ENCODE results near the gene RUFY3.

DNA sequence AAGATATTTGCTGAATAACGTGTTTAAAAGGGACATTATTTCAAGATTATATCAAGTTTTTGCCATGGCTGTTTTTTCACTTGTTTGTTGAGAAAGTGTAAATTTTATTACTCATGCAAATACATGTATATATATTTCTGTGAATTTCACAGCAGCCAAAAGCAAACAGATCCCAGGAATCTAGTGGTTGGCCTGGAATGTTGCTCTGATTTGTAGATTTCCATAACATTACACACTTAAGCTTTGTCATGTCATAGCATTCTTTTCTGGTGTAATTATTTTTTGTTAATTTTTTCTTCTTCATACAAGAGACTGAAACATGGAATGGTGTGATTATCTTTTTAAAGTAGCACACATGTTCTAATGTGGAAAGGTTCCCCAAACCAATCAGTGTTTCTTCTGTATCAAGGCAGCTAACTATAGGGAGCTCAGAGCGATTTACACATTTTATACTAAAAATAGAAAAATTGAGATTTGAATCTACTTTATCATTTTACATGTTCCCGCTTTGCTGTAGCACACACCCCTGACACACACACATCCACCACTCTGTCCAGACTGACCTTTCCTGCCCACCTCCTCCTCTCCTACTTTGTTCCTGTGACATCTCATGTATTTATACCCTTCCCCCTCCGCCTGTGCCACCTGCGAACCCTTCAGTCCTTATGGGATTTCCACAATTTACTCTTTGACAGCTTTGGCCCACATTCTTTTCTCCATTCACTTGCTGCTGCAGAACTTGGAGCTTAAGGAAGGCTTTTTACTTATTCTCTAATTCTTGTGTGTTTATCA, 20.3 kb downstream of the RUFY3 start:
- TF ChIP-seq, protein P1, sequence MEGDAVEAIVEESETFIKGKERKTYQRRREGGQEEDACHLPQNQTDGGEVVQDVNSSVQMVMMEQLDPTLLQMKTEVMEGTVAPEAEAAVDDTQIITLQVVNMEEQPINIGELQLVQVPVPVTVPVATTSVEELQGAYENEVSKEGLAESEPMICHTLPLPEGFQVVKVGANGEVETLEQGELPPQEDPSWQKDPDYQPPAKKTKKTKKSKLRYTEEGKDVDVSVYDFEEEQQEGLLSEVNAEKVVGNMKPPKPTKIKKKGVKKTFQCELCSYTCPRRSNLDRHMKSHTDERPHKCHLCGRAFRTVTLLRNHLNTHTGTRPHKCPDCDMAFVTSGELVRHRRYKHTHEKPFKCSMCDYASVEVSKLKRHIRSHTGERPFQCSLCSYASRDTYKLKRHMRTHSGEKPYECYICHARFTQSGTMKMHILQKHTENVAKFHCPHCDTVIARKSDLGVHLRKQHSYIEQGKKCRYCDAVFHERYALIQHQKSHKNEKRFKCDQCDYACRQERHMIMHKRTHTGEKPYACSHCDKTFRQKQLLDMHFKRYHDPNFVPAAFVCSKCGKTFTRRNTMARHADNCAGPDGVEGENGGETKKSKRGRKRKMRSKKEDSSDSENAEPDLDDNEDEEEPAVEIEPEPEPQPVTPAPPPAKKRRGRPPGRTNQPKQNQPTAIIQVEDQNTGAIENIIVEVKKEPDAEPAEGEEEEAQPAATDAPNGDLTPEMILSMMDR (IDR thresholded peaks at IDR 0.05): no peak
- TF ChIP-seq POLR2A (IDR thresholded peaks at IDR 0.05): no peak

Data from adrenal gland (tissue), 5 donors.